Activated B cell treated with CpG ODN at 0.5 μM for 24 hours (primary cell): Measurements from ENCODE around the gene C3. TPM values are rescaled to one million over a fixed set of nuclear protein-coding genes. Genes with fewer than 3 reads are reported as not detected.

ENCODE experiments used
- ATAC-seq: fragments of 200-7000 bp; cut with Tn5 transposase; one replicate; pipeline ENCODE4 v1.10.0; 2021; ENCODE audit warnings: low read depth, mild to moderate bottlenecking, moderate library complexity
- CTCF ChIA-PET: fragments of 350-600 bp; sonication (Branson Sonifier 250); formaldehyde crosslinking; loops from one replicate; lab custom pipeline; 2021; ENCODE audit warnings: antibody characterized with exemption; lab: Charles Lee
- POLR2A ChIA-PET: fragments of 350-600 bp; sonication (Branson Sonifier 250); formaldehyde crosslinking; loops from one replicate; lab custom pipeline; 2021; ENCODE audit warnings: antibody characterized with exemption; lab: Charles Lee
- DNase-seq: peaks from one replicate; pipeline ENCODE4 v3.0.0; 2022
- H3K27ac Mint-ChIP-seq: one replicate; pipeline ENCODE4 v1.8.0; 2020; ENCODE audit warnings: mixed read lengths
- H3K27me3 Mint-ChIP-seq: one replicate; pipeline ENCODE4 v1.8.0; 2021; ENCODE audit warnings: mixed read lengths
- H3K36me3 Mint-ChIP-seq: one replicate; pipeline ENCODE4 v1.8.0; 2021; ENCODE audit warnings: low read depth, mixed read lengths
- H3K4me1 Mint-ChIP-seq: one replicate; pipeline ENCODE4 v1.8.0; 2021; ENCODE audit warnings: mixed read lengths
- H3K4me3 Mint-ChIP-seq: one replicate; pipeline ENCODE4 v1.8.0; 2020; ENCODE audit warnings: mild to moderate bottlenecking, mixed read lengths
- H3K9me3 Mint-ChIP-seq: one replicate; pipeline ENCODE4 v1.8.0; 2020; ENCODE audit warnings: mixed read lengths
- CTCF ChIP-seq: fragments of 200-600 bp; IDR thresholded peaks from one replicate; pipeline ENCODE4 v1.8.0; 2022; ENCODE audit warnings: antibody characterized with exemption, mild to moderate bottlenecking
- intact Hi-C: fragments of 100-400 bp; cut with micrococcal nuclease; formaldehyde crosslinking; loops from one replicate; pipeline ENCODE4 v1.15.1; 2024
- total RNA-seq: library from RNA; stranded (reverse); gene quantifications from 2 replicates; pipeline ENCODE4 v1.2.3, GENCODE V29; 2022

The C3 gene
- total RNA-seq, 1 donor from 2014 or later, result 0.53 TPM

GRCh38 chr19:6679139-6679538 lies 41.3 kb downstream of the C3 start:
- DNase-seq (no peak), ATAC-seq (no peak)
- H3K4me1 Mint-ChIP-seq, result peaks cover 17% of the 10 kb centered on the region
- H3K4me3 Mint-ChIP-seq, result no peak overlapping the region
- intact Hi-C loops, result no loop called here
- TF ChIP-seq CTCF, result no peak
- H3K9me3 Mint-ChIP-seq, result no peaks in the 10 kb centered on the region
- ChIA-PET POLR2A (no interaction called here), CTCF (no interaction called here)
- H3K27ac Mint-ChIP-seq, result no peak overlapping the region
- H3K27me3 Mint-ChIP-seq, result peaks cover 18% of the 10 kb centered on the region
- H3K36me3 Mint-ChIP-seq, result no peaks in the 10 kb centered on the region

GRCh38 chr19:6678690-6679109 lies 41.8 kb downstream of the C3 start:
- no peak overlapping the region for H3K4me3 Mint-ChIP-seq

GRCh38 chr19:6677883-6678689 lies 42.4 kb downstream of the C3 start:
- Mint-ChIP-seq H3K4me1 (peaks cover 18% of the 10 kb centered on the region), H3K4me3 (no peak overlapping the region), H3K27ac (no peak overlapping the region), H3K9me3 (no peaks in the 10 kb centered on the region), H3K27me3 (peaks cover 20% of the 10 kb centered on the region), H3K36me3 (no peaks in the 10 kb centered on the region)
- DNase-seq, result no peak
- ChIA-PET POLR2A (interaction anchor here (0.5 kb wide), 1 partner anchor 468 kb away, joined by 4 read pairs; no protein-coding TSS in a partner anchor), CTCF (no interaction called here)
- ATAC-seq, result no peak
- intact Hi-C loops, result no loop called here
- TF ChIP-seq CTCF, result no peak

More at GRCh38 chr19:6678690-6679109, 41.8 kb downstream of the C3 start:
- intact Hi-C loops, result no loop called here
- ChIA-PET CTCF (no interaction called here), POLR2A (no interaction called here)
- DNase-seq (no peak), ATAC-seq (peak; percentile 25)
- H3K27me3 Mint-ChIP-seq, result peaks cover 20% of the 10 kb centered on the region
- H3K27ac Mint-ChIP-seq, result no peak overlapping the region
- TF ChIP-seq CTCF, result no peak
- no peaks in the 10 kb centered on the region for H3K9me3 Mint-ChIP-seq
- H3K36me3 Mint-ChIP-seq, result no peaks in the 10 kb centered on the region
- peaks cover 18% of the 10 kb centered on the region for H3K4me1 Mint-ChIP-seq

GRCh38 chr19:6677495-6677882 lies 43.0 kb downstream of the C3 start:
- peaks cover 18% of the 10 kb centered on the region for H3K4me1 Mint-ChIP-seq
- no peak overlapping the region for H3K27ac Mint-ChIP-seq
- POLR2A ChIA-PET, result interaction anchor here (0.7 kb wide), 1 partner anchor 1507 kb away, joined by 7 read pairs; no protein-coding TSS in a partner anchor
- no peak for TF ChIP-seq CTCF
- H3K36me3 Mint-ChIP-seq, result no peaks in the 10 kb centered on the region
- CTCF ChIA-PET, result no interaction called here
- peaks cover 20% of the 10 kb centered on the region for H3K27me3 Mint-ChIP-seq
- H3K4me3 Mint-ChIP-seq, result no peak overlapping the region
- intact Hi-C loops, result no loop called here
- H3K9me3 Mint-ChIP-seq, result no peaks in the 10 kb centered on the region
- DNase-seq (no peak), ATAC-seq (no peak)

- H3K27ac Mint-ChIP-seq, result no peak overlapping the region
- no peaks in the 10 kb centered on the region for H3K9me3 Mint-ChIP-seq
- POLR2A ChIA-PET, result no interaction called here
- intact Hi-C loops, result no loop called here
- DNase-seq (no peak), ATAC-seq (no peak)
- no peak for TF ChIP-seq CTCF
- H3K4me1 Mint-ChIP-seq, result peaks cover 18% of the 10 kb centered on the region
- CTCF ChIA-PET, result no interaction called here
- H3K4me3 Mint-ChIP-seq, result no peak overlapping the region
- no peaks in the 10 kb centered on the region for H3K36me3 Mint-ChIP-seq
- peaks cover 23% of the 10 kb centered on the region for H3K27me3 Mint-ChIP-seq
These were observed 44.2 kb downstream of the C3 start for GRCh38 chr19:6676288-6676687.
